Measurements from ENCODE around the gene ASCL2.

Gene ASCL2

DNA sequence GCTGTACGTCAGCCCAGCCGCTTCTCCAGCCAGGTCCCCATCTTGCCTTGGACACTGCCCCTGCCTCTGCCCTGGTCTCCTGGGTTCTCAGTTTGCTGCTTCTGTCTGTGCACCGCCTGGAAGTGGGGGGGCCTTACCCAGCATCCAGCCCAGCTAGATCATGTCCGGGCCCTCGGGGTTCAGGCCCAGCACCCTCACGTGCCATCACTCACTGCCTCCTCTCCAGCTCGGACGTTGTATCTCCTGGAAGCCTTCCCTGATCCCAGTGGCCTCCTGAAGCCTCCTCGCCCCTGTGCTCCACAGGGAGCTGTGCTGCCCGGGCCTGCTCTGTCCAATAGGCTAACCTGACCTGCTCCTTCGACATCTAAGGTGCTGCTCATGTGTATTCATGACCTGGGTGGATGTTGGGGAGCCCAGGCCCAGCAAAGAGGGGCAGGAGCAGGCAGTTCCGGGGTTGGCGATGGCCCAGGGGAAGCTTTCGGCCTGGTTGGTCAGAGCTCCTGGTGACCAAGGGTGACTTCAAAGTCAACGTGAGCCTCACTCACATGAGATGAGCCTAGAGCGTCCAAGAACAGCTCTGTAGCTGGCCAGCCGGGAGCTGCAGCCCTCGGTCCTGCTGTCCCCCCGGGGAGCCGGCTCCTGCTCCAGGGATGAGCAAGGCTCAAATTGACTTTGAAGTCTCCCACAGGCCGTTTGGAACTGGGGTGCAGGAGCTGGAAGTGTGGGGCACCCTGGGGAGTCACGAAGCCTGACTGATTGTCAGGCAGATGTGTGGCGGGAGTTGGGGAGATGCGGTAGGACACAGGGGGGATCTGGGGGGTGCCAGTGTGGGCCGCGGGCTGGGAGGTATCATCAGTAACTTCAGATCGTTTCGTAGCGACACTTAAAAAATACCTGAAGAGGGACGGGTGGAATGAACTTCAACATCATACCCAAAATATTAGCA lies 5.2 kb upstream of the ASCL2 start:
- FAIRE-seq (no peak), DNase-seq (ENCODE audit: low spot score) (no peak)

DNA sequence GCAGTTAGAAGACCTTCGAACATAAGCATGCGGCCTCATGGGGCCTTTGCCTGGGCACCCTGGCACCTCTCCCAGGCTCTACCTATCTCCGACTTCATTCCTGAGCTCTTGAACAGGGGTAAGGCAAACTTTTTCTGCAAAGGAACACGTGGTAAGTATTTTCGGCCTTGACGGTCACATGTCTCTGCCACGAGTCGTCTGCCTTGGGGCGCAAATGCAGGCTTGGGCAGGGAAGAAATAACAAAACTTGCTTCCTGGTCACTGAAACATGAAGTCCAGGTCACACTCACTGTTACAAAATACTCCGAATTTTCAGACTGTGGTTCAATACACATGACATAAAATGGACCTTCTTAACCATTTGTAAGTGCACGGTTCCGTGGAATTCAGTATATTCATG lies 3.4 kb upstream of the ASCL2 start:
- no peak for DNase-seq (ENCODE audit: low spot score)
- no peak for FAIRE-seq

DNA sequence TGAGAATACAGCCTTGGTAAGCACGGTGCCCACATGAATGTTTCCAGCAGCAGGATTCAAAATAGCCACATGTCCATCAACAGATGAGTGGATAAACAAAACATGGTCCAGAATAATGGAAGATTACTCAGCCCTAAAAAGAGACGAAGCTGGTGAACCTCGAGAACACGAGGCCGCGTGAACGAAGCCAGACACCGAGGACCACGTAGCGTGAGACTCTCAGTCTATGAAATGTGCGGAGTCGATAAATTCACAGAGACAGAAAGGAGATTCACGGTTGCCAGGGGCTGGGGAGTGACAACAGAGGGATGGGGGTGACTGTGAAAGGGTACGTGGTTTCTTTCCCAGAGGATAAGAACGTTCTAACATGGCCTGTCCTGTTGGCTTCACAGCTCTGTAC lies 2.9 kb upstream of the ASCL2 start:
- DNase-seq (ENCODE audit: low spot score) = no peak
- FAIRE-seq = no peak

DNA sequence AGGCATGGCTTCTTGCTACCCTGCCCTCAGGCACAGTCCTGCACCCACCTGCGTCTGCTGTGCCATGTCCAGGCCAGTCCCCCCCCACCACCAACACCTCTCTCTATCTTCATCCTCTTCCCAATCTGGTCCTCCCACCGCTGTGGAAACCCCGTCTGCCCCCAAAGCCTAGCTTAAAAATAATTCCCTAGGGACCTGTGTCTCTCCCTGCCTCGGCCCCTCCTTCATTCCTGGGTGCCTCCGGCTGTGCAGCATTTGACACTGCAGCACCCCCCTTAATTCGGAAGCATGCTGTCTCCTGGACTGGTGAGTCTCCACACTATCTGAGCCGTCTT lies 2.5 kb upstream of the ASCL2 start:
- DNase-seq (ENCODE audit: low spot score) (no peak), FAIRE-seq (no peak)

DNA sequence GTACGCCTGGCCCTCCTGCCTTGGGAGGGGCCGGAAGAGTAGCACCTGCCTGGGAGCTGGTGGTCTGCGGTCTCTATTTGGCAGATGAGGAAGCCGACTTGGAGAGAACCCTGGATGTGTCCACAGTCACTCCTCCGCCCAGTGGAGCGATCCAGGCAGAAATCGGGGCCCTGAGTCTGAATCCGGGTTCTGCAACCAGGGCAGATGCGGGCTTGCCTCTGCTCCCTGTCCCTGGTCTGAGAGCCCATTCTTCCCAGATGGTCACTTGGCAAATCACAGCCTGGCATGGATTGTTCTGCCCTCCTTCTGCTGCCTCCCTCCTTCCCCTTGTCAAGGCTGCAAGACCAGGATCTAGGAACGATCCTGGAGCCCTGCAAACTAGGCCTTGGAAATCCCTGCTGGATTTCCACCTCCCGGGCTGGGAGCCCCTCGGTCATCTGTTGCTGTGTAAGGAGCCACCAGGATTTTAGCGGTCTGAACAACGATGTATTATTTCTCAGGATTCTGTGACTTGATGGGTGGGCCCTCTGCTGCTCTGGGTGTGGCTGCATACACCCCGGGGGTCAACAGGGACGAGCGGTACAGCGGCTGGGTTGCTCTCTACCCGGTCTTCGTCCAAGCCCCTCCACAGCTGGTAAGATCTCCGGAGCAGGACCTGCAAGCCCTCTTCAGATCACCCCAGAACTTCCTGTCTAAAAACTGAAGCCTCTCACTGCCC lies 2.0 kb upstream of the ASCL2 start:
- FAIRE-seq (no peak), DNase-seq (ENCODE audit: low spot score) (no peak)

DNA sequence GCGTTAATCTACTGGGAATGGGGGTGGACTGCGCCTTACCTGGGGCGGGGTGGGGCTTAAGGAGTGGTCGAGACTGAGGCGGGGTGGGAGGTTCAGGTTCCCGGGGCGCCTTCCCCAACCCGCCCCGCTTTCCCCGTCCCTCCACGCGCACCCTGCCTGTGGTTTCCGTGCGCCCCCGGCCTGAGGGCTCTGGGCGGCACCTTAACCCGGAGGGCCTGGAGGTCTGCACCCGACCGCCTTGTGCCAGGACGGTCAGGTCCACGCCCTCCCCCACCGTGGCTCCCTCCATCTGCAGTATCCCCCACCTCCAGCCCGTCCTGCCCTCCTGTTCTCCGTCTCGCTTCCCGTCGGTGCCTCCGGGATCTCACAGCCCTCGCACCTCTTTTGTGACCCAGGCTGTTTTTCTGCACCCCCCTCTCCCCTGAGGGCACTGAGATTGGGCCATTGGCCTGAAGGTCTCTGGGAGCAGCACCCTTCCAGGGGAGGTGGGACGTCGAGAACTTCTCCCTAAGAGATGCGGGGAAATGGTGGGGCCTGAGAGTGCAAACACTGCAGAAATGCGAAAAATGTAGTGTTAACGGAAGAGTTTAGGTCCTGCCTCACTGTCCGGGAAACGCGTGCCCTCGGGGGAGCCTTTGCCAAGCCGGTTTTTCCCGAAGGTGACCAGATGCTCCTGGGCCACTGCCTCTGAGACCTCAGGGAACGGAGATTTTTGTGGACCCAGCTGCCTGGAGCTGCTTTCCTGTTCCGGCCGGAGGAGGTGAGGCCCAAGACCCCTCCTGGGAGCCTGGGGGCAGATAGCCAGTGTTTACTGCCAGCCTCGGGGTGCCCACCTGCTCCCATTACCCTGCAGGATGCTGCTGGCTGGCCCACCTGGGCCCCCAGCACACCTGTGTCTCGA lies 1.2 kb upstream of the ASCL2 start:
- no peak for DNase-seq (ENCODE audit: low spot score)
- no peak for FAIRE-seq

DNA sequence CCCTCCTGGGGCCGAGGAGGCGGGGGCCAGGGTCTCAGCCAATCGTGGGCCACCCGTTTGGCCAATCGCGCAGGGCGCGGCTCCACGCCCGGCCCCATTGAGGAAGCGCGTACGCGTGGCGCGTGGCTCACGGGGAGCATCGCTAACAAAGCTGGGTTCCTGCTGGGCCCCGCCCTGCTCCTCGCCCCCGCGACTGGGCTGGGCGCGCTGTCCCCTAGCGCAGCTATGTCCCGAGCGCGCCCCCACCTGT lies 614 bp upstream of the ASCL2 start:
- DNase-seq (ENCODE audit: low spot score) = no peak
- FAIRE-seq = no peak

DNA sequence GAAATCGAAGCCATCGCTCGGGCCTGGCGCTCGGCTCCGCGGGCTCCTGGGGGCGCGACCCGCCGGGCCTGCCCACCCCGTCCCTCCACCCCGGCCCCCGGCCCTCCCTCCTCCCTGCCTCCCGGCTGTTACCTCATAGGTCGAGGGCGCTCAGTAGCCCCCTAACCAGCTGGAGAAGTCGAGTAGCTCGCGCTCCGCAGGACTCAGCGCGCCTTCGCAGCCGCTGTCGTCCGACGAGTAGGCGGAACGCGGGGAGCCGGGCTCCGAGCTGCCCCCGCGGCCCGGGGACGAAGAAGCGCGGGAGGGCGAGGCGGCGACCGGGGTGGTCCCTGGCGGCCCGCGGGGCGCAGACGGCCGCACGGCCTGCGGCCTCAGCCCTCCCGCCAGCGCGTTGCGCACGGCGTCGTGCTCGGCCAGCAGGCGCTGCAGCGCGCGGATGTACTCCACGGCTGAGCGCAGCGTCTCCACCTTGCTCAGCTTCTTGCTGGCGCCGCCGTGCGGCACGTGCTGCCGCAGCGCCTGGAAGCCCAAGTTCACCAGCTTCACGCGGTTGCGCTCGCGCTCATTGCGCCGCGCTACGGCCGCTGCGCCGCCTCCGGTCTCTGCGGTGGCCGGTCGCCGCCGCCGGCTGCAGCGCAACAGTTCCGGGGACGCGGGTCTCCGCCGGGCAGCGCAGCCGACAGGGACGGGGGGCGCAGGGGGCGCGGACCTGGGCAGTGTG lies 627 bp downstream of the ASCL2 start:
- DNase-seq (ENCODE audit: low spot score) = no peak

DNA sequence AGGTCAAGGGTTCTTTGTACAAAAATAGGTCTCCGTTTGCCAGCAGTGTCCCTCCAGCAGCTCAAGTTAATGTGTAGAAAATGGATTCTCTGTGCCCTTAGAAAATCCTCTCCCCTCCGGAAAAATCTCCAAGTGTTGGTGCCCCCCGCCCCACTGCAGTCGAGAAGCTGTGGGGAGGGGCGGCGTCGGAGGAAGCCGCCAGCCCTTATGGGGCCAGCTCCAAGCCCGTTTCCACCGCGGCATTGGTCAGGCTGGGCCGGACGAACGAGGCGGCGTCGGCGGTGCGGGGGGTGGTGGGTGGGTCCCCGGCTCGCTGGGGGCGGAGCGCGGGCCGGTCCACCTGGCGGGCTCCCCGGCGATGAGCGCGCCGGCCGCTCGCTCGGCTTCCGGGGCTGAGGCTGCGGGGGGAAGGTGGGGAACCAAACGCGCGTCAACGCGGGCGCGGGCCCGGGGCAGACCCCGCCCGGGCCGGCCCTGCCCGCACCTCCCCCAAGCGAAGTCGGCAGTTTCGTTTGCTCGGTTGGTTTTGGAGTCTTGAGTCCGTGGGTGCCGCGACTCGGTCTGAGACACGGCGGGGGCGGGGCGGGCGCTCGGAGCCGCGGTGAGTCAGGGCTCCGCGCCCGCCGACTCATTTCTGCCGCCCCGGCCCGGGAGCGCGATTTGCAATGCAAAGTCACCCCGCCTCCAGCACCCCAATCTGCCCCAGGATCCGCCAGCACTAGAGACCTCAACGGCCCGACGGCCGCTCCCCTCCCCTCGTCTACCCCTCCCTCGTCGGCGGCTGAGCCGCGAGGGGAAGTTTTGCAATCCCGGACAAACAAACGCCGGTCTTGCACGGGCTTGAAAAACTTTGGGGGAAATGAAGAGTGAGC lies 1.4 kb downstream of the ASCL2 start:
- FAIRE-seq = no peak
- no peak for DNase-seq (ENCODE audit: low spot score)

More for the DNA sequence above, 627 bp downstream of the ASCL2 start:
- no peak for FAIRE-seq

DNA sequence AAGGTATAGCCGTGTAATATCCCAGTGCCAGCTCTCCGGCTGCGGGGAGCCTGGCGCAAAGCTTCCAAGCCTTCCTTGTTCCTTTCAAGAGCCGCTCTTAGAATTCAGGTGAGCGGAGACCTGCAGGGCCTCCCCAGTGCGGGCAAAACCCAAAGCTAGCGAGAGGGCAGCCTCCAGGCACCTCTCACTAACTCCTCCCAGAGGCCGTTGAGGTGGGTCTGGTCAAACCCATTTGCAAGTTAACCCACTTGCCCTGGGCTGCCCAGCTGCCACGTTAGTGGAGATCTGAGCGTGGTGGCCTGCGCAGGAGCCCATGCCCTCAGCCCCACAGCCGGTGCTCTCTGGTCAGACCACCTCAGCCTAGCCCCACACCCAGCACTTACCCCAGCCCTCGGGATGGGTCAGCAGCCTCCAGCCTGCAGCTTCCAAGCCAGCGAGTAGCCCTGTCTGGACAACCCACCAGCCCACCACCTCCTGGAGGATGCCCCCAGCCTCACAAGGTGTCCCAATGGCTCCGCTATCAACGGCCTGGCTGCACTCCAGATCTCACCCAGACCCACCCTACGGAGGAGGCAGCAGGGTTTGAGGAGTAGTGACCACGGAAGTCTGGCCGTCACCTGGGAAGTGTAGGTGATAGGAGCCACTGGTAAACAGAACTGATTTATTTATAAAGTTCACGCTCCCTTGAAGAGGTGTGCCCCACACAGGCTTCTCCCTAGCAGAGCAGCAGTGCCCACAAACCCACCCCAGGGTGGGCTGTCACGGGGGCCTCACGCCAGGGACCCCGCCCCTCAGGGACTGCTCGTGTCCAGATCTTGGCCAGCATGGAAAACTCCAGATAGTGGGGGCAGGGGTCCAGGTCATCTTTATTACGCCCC lies 2.3 kb downstream of the ASCL2 start:
- FAIRE-seq (no peak), DNase-seq (ENCODE audit: low spot score) (no peak)

DNA sequence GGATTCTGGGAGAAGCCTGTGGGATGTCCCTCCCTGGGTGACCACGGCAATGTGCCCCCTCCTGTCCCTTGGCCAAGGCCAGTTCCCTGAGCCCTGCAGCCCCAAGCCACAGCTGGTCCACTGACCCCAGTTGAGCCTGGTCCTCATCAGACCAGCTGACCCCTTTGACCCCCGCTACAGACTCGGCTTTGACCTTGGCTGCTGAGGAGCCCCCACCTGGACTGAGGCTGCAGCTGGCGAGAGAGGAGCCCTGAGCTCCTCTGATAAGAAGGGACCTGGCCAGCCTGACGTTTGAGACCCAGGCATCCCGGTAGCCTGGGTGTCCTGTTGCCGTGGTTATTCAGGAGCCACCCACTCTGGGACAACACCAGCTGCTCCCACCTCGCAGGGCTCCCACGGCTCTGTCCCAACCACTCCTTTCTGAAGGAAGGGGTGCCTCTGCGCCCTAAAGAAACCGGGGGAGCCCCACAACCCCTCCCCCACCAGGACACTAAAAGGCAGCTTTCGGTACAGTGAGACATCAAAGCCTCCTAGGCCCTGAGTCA lies 3.0 kb downstream of the ASCL2 start:
- DNase-seq (ENCODE audit: low spot score) (no peak), FAIRE-seq (no peak)

DNA sequence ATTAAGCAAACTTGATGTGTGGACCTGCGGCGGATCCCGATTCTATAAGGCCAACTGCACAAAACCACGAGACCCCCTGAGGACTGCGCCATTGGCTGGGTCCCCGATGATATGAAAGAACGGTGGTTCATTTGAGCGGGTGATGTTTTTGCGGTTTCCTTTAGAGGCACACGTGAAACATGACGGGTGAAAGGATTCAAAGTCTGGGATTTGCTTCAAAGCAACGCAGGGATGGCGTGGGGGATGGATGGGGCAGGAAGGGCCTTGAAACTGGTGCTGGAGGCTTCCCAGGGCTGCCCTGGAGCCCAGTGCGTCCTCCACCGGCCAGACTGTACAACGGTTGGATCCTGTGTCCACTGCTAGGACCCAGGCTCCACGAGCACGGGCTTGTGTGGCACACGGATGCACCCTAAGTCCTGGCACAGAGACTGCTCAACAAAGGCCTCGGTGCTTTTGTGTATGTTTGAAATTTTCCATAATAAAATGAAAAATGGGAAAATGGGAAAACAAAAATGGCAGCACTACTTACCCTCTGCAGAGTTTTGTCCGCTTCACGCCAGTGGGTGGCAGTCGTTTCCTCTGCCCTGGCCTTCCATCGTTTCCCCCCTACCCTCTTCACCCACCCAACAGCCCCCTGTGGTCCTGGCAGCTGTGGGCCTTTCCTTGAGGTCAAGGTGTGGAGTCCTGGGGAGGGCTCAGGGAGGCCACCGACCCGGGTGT lies 3.6 kb downstream of the ASCL2 start:
- FAIRE-seq (no peak), DNase-seq (ENCODE audit: low spot score) (no peak)

DNA sequence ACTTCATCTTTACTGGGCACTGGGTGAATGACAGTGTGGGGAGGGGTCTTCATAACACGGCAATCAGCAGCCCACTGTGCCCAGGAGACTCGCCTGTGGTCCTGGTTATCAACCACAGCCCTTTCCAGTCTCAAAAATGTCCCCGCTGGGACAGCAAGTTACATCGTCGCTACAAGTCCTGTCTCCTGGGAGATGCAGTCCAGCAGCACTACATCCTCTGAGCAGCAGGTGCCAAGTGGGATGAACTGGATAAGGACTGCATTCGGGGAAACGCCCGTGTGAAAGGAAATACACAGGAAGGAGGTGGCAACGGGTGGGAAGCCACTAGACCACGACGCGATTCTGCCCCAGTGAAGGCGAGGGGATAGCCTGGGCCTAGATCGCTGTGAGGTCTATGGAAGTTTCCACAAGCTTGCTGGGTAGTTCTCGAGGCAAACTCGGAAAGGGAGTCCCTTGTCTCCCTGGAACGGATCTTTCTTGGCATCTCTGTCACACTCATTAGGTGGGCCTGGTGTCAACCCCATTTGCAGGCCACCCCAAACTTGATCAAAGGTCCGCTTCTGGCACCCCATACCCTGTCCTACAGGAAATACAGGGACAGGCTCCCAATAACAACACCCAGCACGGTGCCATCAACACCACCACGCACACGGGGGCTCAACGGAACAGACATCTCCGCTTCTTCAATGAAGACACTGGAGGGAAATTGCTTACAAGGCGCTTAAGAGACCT lies 4.4 kb downstream of the ASCL2 start:
- no peak for FAIRE-seq
- DNase-seq (ENCODE audit: low spot score) = no peak

DNA sequence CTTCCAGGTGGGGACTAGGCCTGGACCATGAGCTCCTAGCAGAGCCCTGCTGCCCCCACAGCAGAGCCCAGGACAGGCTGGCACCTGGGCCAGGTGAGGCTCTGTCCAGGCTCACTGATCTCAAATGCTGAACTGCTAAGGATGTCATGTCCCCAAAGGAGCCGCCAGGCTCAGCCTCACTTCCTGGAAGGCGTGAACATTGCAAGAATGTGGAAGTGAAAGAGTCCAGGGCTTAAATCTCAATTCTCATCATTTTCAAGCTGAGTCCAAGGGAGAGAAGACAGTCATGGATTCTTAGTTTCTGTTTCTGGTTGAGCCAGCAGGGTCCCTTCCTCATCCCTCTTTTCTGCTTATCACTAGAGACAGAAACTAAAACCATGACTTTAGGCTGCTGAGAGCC lies 5.0 kb downstream of the ASCL2 start:
- DNase-seq (ENCODE audit: low spot score) = no peak
- FAIRE-seq = no peak

DNA sequence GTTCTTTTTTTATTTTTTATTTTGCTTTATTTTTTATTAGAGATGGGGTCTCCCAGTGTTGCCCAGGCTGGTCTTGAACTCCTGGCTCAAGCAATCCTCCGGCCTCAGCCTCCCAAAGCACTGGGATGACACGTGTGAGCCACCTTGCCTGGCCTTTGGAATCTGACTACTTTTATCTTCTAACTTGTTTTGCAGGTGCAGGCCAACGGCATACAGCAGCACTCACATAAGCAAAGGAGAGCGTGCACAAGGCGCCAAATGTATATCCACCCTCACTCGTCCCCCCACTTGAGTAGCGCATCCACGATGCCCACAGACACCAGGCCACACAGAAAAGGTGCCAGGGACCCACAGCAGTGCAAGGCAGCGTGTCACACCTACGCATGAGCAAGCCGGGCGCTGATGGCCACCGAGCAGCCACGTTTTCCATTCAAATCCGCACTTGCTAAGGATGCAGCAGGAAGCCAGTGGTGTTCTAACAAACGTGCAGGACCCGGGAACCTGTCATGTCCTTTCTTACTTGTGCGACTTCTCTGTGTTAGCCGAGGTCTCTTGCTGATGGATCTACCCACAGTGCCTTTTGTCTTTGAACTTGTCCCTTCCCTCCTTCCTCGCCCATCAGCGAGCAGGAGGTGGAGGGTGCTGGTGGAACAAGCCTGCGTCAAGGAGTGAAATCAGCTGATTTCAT lies 5.9 kb downstream of the ASCL2 start:
- FAIRE-seq (no peak), DNase-seq (ENCODE audit: low spot score) (no peak)

DNA sequence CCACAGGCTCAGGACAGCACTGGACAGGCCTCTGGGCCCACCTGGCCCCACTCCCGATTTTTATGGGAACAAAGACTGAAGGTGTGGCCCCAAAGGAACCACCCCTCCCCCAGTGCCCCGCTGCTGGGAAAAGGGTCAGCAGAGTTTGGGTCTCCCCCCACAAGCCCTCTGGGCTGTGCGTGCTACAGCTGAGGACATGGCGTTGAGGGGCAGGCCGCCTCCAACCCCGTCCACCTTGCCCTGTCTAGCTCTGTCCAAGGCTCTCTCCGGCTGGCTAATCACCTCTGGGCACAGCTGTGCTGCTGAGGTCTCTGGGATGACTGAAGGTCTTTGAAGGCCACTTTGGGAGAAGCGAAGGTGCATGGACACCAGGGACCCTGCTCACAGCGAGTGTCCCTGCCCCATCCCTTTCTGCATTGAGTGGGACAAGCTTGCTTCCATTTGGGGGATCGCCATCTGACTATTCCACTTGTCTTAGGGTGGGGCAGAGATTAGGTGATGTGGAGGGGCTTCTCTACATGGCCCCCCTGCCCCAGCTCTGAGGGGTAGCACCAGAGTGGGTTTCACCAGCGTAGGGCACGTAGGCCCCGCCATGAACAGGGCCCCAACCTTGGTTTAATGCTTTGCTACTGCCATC lies 6.5 kb downstream of the ASCL2 start:
- FAIRE-seq = no peak
- DNase-seq (ENCODE audit: low spot score) = no peak

DNA sequence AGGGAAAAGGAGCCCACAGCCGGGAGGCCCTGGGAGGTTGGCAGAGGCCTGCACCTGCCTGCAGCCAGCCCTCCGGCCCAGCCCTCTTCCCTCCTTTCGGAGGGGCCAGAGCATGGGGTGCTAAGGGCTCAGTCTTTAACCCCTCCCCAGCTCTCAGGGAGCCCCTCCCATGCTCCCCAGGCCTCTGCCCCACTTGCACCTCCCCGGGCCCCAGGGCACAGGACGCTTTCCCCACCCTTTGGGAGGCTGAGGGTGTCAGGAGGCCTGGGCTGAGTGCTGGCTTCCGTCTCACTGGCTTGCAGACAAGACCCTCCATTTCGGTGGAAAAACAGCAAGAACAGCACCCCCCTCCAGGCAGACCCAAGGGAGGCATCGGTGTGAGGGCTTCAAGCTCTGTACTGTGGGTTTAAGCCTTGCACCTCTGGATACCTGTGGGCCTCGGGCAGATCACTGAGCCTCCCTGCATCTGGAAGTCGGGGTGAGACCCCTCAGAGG lies 7.3 kb downstream of the ASCL2 start:
- FAIRE-seq (no peak), DNase-seq (ENCODE audit: low spot score) (no peak)
